HG02588 (cell line): ENCODE results near the gene DHRS2.
"Not testable (repeated sequence)": the region's sequence is repeated elsewhere in the genome, so short reads cannot be mapped to it uniquely, and the experiment has no call there.

Experiments used
- ATAC-seq: cut with Tn5 transposase; IDR thresholded peaks from one replicate; pipeline ENCODE4 v1.9.1; 2021; ENCODE audit warnings: mild to moderate bottlenecking, moderate library complexity; ENCODE audit not compliant: unreplicated experiment

DHRS2 gene, protein sequence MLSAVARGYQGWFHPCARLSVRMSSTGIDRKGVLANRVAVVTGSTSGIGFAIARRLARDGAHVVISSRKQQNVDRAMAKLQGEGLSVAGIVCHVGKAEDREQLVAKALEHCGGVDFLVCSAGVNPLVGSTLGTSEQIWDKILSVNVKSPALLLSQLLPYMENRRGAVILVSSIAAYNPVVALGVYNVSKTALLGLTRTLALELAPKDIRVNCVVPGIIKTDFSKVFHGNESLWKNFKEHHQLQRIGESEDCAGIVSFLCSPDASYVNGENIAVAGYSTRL

DNA sequence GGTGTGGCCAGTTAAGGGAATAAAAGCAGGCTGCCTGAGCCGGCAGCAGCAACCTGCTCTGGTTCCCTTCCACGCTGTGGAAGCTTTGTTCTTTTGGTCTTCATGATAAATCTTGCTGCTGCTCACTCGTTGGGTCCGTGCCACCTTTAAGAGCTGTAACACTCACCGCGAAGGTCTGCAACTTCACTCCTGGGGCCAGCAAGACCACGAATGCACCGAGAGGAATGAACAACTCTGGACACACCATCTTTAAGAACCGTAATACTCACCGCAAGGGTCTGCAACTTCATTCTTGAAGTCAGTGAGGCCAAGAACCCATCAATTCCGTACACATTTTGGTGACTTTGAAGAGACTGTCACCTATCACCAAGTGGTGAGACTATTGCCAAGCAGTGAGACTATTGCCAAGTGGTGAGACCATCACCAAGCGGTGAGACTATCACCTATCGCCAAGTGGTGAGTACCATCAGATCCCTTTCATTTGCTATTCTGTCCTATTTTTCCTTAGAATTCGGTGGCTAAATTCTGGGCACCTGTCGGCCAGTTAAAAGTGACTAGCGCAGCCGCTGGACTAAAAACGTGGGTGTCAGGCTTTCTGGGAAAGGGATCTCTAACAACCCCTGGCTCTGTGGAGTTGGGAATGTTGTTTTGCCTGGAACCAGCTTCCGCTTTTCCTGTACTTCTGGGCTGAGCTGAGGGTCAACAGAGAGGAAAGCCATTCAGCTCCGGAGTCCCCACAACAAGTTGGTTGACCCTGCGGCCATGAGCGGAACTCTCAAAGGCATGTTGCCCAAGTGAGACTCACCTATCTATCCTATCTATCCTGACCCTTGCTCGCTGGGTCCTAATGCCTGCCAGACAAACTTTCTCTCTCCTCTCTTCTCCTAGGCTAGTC is at the start of gene DHRS2:
Gene DHRS2 (plus strand): TSS at position 48 of the 895 bp plus-strand sequence. CDS start 2,501 bp downstream, outside the sequence.
- no peak for ATAC-seq

DNA sequence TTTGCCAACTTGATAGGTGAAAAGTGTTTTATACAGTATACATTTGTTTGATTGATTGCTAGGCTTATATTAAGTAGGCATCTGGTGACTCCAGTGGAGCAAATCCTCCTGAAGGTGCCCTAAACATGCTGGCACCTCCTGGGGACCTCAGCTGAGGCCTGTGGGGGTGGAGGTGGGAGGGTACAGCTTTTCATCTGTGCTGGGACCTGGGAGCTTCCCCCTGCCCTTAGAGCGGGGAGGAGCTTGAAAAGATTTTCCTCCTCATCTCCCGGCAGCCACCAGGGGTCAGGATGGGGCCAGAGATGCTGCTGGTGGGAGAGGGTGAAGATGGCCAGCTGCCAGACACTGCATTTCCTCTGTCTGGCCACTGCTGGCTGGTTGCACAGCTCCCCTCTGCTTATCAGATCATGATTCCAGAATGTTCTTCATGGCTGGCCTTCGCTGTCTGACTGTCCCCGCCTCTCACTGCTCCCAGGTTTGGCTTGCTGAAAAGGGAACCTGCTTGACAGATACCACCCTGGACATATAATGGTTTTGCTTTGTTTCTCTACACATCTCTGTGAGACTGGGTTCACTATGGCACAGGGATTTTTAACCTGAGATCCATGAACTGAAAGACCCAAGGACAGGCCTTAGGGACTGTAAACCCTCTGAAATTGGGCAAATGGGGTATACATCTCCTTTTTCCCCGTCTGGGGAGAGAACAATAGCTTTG is 47.1 kb upstream of the DHRS2 start:
- ATAC-seq: peak; percentile 97

DNA sequence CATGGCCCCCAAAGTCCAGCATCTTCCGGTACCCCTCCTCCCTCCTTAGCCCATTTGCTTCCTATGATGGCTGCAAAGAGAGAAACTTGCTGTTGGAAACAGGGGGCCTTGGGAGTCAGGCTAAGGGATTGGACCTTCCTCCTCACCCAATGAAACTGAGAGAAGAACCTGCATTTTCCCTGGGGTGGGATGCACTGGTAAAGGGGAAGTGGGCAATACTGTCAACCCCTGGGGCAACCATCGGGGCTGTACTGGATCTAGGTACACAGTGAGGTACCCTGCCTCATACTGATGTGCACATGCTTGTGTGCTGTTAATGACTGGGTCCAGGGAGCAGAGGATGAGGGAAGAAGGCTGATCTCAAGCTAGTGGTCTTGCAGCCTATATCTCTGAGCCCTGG is 46.6 kb upstream of the DHRS2 start:
- no peak for ATAC-seq

DNA sequence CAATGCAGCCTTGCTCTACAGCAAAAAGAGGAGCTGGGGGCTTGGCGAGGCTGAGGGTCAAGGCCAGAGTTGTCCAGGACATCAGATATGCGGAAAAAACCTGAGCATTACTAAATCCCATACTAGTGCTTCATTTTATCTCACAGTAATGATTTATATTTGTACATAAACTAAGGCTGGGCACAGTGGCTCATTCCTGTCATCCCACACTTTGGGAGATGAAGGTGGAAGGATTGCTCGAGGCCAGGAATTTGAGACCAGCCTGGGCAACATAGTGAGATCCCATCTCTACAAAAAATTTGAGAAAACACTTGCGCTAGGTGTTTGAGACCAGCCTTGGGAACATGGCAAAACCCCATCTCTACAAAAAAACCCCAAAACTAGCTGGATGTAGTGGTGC is 46.0 kb upstream of the DHRS2 start:
- no peak for ATAC-seq

DNA sequence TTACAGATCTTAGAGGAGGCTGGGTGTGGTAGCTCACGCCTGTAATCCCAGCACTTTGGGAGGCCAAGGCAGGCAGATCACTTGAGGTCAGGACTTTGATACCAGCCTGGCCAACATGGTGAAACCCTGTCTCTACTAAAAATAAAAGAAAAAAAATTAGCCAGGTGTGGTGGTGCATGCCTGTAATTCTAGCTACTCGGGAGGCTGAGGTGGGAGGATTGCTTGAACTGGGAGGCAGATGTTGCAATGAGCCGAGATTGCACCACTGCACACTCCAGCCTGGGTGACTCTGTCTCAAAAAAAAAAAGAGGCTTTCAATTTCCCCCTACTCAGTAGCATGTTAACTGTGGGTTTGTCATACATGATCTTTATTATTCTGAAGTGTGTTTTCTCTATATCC is 42.0 kb upstream of the DHRS2 start:
- ATAC-seq: not testable (repeated sequence)

DNA sequence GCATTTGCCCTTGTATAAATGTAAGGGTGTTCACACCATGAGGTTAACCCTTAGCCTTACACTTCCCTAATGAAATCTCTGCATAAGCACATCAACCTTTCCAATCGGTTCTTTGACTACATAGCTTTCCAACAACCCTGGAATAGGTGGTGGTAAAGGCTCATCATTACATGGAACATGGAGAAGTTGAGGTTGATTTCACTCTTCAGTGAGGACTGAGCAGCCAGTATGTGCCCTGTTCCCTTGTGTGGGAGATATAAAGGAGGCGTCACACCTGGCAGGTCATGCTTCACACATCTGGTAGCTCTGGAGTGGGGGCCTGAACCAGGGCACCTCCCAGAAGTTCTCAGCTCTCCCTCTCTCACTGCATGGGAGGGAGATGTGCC is 35.8 kb upstream of the DHRS2 start:
- no peak for ATAC-seq

DNA sequence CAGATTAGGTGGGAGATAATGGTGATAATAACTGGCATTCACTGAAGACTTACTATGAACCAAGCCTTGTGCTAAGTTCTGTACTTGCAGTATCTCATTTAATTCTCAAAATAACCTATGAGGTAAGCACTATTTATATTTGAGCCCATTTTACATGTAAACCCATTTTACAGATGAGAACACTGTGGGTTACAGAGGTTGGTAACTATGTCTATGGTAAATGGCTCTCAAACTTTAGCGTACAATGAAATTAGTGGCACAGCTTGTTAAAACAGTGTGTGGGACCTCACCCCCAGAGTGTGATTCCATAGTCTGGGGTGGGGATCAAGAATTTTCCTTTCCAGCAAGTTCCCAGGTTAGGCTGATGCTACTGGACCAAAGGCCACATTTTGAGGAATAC is 35.4 kb upstream of the DHRS2 start:
- ATAC-seq: no peak

DNA sequence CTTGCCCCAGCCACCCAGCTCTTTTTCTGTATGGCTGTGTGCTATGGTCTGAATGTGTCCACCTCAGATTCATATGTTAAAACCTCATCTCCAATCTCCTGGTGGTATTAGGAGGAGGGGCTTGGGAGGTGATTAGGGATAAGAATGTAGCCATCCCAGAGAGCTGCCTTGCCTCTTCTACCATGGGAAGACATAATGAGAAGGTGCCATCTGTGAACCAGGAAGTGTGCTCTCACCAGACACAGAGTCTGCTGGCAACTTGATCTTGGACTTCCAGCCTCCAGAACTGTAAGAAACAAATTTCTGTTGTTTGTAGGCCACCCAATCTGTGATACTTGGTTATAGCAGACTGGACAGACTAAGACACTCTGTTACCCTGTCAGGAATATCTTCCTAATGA is 34.7 kb upstream of the DHRS2 start:
- ATAC-seq: no peak

DNA sequence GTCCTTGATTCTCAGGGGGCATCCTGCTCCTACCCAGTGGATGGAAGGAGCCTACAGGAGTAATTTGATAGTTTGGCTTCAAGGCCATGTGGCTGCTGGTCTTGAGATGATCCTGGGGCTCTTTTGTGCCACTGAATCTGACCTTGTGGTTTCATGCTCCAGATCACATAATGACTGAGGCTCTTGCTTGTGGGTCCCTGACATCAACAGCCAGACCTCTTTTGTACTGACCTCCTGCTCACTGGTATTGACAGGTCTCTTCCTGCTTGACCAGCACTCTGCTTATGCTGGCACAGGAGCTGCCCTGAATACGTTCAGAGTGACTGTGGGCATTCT is 34.4 kb upstream of the DHRS2 start:
- ATAC-seq: no peak

DNA sequence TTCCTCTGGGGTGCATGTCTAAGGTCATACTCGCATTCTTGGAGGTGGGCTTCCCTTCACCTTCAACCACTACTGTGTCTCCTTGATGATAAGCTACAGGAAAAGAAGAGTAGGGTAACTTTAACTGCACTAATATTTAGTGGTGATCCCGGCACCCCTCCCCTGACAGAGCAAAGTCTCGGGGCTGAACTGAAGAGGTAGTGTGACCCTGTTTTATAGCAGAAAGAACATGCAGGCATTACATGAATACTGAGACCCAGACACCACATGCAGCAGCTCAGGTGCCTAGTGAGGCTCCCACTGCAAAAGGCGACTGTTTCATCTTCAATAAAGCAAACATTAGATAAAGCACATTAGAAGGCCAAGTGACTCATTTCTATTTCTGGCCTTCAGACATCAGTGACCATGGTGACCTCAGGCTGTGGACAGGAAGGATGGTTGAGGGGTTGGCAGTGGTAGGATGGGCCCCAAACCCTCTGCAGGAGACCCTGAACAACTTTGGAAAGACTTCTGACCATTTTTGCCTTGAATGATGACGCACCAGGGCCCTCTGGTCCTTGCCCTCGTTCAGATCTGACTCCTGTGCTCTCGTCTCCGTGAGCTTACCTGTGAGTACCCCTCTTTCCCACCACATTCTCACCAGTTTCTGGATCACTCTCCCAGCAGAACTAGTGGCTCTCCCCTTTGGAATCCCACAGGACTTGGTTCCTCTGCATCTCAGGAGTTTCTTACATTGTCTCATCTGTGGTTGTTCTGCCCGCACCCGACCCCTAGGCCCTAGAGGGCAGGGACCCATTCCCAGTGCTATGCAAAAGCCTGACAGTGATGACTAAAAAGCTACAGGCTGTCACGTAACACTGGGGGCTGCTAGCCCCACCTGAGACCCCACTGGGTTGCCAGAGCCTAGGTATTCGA is 33.7 kb upstream of the DHRS2 start:
- ATAC-seq: no peak

DNA sequence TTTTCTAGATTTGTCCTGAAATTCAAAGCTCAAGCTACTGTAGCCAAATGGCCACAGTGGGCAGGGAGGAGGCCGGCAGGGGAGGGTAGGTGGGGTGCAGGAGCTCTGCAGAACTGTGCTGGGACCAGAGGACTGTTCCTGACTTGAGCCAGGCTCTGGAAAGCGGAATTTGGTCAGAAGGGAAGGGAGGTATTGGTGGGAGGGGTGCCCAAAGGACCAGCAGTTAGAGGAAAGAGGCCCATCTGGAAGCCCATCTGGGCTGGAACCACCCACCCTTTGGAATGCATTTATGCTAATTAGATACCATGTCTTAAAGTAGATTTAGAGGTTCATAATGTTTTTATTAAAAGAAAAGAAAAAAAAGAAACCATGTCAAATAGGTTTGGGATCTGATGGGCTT is 33.1 kb upstream of the DHRS2 start:
- ATAC-seq: no peak

DNA sequence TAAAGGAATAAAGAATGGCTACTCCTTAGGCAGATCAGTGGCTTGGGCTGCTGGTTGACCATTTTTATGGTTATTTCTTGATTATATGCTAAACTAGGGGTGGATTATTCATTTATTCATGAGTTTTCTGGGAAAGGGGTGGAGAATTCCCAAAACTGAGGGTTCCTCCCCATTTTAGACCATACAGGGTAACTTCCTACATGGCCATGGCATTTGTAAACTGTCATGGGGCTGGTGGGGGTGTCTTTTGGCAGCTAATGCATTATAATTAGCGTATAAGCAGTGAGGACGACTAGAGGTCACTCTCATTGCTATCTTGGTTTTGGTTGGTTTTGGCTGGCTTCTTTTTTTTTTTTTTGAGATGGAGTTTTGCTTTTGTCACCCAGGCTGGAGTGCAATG is 32.0 kb upstream of the DHRS2 start:
- ATAC-seq: no peak

DNA sequence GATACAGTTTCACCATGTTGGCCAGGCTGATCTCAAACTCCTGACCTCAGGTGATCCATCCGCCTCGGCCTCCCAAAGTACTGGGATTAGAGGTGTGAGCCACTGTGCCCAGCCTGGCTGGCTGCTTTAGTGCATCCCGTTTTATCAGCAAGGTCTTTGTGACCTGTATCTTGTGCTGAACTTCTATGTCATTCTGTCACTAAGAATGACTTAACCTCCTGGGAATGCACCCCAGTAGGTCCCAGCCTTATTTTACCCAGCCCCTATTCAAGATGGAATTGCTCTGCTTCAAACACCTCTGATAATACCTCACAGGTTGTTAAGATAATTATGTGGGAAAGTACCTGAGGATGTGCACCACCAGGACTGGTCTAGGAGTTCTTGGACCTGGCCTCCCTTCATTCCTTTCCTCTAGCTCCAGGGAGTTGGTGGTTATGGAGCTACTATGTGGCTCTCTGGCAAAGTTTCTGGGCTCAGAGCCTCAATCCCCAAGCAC is 31.4 kb upstream of the DHRS2 start:
- ATAC-seq: no peak

DNA sequence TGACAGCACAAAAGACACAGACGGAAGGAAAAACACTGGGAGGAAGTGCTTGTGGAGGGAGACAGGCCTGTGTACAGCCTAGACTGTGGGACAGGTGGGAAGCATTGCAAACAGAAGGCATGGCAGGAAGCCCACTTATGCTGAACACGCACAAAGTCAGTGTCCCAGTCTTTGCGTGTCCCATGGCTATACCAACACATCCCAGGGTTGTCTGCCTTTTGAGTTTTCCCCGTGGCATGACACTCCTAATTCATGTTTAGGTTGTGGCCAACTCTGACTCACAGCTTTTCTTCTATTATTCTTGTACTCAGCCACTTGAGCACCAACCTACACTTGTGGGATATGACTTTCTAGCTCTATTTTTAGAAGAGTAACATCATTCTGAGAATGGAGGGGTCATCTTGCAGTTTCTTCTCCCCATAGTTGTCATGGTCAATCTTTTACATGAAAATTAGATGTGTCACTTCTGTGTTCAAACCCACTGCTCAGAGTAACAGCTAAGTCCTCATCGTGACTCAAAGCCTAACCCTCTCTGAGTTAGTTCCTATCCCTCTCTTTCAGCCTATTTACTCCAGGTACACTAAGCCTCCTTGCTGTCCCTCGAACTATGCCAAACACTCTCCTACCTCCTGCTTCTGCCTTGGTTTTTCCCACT is 30.1 kb upstream of the DHRS2 start:
- peak; percentile 88 for ATAC-seq

DNA sequence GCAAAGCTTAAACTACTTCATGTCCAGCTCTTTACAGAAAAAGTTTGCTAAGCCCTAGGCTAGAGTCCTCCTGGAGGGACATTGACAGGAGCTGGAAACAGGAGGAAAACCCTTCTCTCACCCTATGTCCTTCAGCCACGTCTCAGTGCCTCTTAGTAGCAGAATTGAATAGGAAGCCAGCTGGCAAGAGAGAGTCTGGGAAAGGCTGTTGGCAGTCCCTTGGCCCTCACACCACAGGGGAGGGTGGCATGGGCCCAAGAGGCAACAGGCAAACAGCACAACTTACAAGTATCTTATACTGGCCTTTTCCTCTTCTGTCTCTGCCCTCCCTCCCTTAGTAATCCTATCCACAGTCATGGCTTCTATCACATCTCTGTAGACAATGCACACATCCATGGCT is 27.7 kb upstream of the DHRS2 start:
- ATAC-seq: no peak

DNA sequence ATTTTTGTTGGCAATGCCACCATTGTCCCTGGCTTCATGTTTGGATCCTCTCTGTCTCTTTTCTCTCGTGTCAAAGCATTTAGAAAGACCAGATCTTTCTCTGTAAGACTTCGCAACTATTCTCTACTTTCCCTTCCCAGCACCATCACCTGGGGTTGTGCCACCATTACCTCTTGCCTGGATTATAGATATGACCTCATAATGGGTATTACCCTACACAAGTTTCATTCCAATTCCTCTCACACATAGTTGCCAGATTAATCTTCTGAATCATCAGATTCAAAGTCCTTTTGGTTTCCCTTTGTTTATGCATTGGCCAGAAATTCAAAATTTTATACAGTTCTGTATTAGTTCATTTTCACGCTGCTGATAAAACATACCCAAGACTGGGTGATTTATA is 27.2 kb upstream of the DHRS2 start:
- ATAC-seq: no peak

DNA sequence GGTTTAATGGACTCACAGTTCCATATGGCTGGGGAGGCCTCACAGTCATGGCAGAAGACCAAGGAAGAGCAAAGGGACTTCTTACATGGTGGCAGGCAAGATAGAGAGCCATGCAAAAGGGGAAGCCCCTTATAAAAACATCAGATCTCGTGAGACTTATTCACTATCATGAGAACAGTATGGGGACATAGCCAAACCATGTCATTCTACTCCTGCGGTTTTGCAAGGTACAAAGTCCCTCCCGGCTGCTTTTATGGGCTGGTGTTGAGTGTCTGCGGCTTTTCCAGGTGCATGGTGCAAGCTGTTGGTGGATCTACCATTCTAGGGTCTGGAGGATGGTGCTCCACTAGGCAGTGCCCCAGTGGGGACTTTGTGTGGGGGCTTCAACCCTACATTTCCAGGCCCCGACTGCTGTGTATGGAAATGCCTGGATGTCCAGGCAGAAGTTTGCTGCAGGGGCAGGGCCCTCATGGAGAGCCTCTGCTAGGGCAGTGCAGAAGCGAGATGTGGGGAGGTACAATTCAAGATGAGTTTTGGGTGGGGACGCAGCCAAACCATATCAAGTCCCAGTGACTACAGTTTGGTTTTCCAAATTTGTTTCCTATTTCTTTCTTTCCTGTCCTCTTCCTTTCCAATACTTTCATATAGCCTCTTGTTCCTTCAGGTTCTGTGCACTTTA is 26.6 kb upstream of the DHRS2 start:
- not testable (repeated sequence) for ATAC-seq

DNA sequence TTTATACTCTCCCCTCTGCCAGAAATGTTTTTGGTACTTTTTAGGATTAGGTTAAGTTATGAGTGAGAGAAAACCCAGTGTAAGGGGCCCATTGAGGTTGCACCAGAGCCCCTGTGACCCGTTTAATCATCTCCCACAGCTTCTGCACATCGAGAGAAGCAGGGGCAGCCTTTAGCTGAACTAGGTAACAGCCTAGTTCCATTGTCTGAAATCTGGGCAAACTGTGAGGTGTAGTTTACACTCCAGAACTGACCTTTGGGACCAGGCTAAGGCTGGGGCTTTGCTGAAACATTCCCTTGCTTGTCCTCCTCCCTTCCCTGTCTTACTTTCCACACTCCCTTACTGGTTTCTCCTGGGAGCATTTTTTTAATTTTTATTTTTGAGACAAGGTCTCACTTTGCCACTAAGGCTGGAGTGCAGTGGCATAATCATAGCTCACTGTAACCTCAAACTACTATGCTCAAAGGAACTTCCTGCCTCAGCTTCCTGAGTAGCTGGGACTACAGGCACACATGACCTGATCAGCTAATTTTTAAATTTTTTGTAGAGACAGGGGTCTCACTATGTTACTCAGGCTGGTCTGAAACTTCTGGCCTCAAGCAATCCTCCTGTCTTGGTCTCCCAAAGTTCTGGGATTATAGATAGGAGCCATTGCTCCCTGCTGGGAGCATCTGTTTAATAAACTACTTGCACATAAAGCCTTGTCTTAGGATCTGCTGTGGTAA is 25.9 kb upstream of the DHRS2 start:
- no peak for ATAC-seq

DNA sequence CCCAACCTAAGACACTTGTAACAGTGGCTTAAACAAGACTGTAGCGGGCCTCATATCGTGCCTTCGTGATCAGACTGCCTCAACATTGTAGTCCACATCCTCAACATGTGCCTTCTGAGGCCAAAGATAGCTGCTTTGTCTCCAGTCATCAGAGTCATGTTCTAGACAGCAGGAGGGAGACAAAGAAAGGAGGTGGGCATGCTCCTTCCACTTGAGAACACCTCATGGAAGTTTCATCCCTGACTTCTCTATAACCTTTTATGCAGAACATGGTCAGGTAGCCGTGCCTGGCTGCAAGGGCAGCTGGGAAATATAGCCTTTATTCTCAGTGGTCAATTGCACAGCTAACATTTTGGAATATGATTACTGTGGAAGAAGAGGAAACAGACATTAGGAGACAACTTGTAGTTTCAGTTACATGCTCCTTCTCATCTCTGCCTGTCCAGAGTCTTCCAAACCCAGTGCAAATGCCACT is 25.3 kb upstream of the DHRS2 start:
- no peak for ATAC-seq
